Fibroblast of lung (primary cell): ENCODE results near the gene SETDB2.

Experiments used
- CTCF ChIP-seq, 2 donors: IDR thresholded peaks in 1 of 2; conservative IDR thresholded peaks in 1 of 2; 1 replicate in 1 of 2; 2 replicates in 1 of 2; pipeline ENCODE4 v1.5.1; 2011 to 2012; ENCODE audit warnings: low read length in 2 of 2, control low read depth in 1 of 2, inconsistent platforms in 1 of 2, low read depth in 1 of 2, mild to moderate bottlenecking in 1 of 2
- EZH2 ChIP-seq: IDR thresholded peaks from 2 replicates; pipeline ENCODE4 v1.5.1; 2012; ENCODE audit warnings: low read length, control low read depth, mild to moderate bottlenecking; ENCODE audit errors: missing control alignments

- TF ChIP-seq CTCF (conservative IDR thresholded peaks at IDR 0.05 in 1 of 2, IDR thresholded peaks at IDR 0.05 in 1 of 2; ENCODE audit: low read depth in 1 of 2, low read length in 2 of 2) (no peak), EZH2 (no peak)
Observed at GRCh38 chr13:49429121-49429520, 15.0 kb upstream of the SETDB2 start.
